K562 (cell line): Measurements from ENCODE around the gene C18orf63. TPM values are rescaled to one million over a fixed set of nuclear protein-coding genes. Genes with fewer than 3 reads are reported as not detected.

Source experiments
- ATAC-seq: fragments of 200-7000 bp; cut with Tn5 transposase; 3 replicates; pipeline ENCODE4 v1.9.1; 2020; ENCODE audit warnings: moderate library complexity
- BruUV-seq: library from RNA; stranded (reverse); fragments of 400-500 nt; replicated peaks from 2 replicates; lab custom pipeline; 2021; lab: Mats Ljungman, UMichigan
- CTCF ChIA-PET: fragments of 300-600 bp; formaldehyde crosslinking; extraction: SDS; loops from one replicate; lab custom pipeline; 2021; ENCODE audit warnings: low intra/inter-chr PET ratio; lab: Yijun Ruan, JAX
- POLR2A ChIA-PET: fragments of 300-600, 350-650 bp; sonication (Branson Sonifier 250); formaldehyde crosslinking; extraction: SDS; loops from one replicate; lab custom pipeline; 2021; ENCODE audit warnings: antibody characterized with exemption, inconsistent platforms; lab: Yijun Ruan, JAX
- DNase-seq, 4 experiments: peaks; one replicate each; pipeline versions ENCODE4 v3.0.0 to v3.0.0-alpha.2; 2011 to 2018; ENCODE audit warnings: low spot score in 3 of 4, mixed read lengths in 3 of 4; ENCODE audit errors: extremely low read depth in 1 of 4
- FAIRE-seq: peaks from 2 replicates; lab custom pipeline; 2011; peaks lifted over from hg19 to GRCh38; lab: Jason Lieb, UNC
- H2AFZ ChIP-seq: 2 replicates; pipeline ENCODE4 v1.6.0; 2011; ENCODE audit warnings: low read depth, low read length, control low read depth, inconsistent platforms
- H3K27ac ChIP-seq: fragments of 200-600 bp; 3 replicates; pipeline ENCODE4 v1.8.0; 2011; ENCODE audit warnings: low read depth, mild to moderate bottlenecking, control low read depth, inconsistent platforms, low read length, moderate library complexity, mixed read lengths; ENCODE audit errors: extremely low read depth
- H3K27me3 ChIP-seq, 2 experiments: fragments of 300-600 bp in 1 of 2; 2 replicates in 1 of 2; 3 replicates in 1 of 2; pipeline versions ENCODE4 v1.6.0 to v1.8.0; 2011; ENCODE audit warnings: inconsistent platforms in 2 of 2, low read length in 2 of 2, mild to moderate bottlenecking in 1 of 2, mixed read lengths in 1 of 2, moderate library complexity in 1 of 2; ENCODE audit not compliant: control insufficient read depth in 2 of 2, insufficient read depth in 2 of 2
- H3K36me3 ChIP-seq: fragments of 300-600 bp; 3 replicates; pipeline ENCODE4 v1.8.0; 2011; ENCODE audit warnings: mild to moderate bottlenecking, low read length, inconsistent platforms; ENCODE audit not compliant: control insufficient read depth, insufficient read depth
- H3K4me1 ChIP-seq, 2 experiments: fragments of 200-600 bp in 1 of 2; replicated peaks in 1 of 2; 2 replicates in 1 of 2; 3 replicates in 1 of 2; pipeline versions ENCODE4 v1.5.1 to v1.8.0; 2011; ENCODE audit warnings: inconsistent platforms in 2 of 2, low read length in 2 of 2, mild to moderate bottlenecking in 1 of 2, mixed read lengths in 1 of 2, moderate library complexity in 1 of 2; ENCODE audit not compliant: control insufficient read depth in 2 of 2, insufficient read depth in 2 of 2
- H3K4me2 ChIP-seq: 2 replicates; pipeline ENCODE4 v1.6.1; 2011; ENCODE audit warnings: low read length, control low read depth, inconsistent platforms, mixed read lengths; ENCODE audit not compliant: insufficient read depth
- H3K4me3 ChIP-seq: fragments of 200-600 bp; sonication (generic), shearing (Covaris generic); 2 replicates; pipeline ENCODE4 v1.5.1; 2016; ENCODE audit warnings: control low read depth, inconsistent platforms
- H3K79me2 ChIP-seq: fragments of 200-600 bp; 3 replicates; pipeline ENCODE4 v1.8.0; 2011; ENCODE audit warnings: low read length, inconsistent platforms; ENCODE audit not compliant: control insufficient read depth, insufficient read depth
- H3K9ac ChIP-seq, 2 experiments: 2 replicates each; pipeline versions ENCODE4 v1.6.0 to v1.6.1; 2011; ENCODE audit warnings: low read depth in 2 of 2, low read length in 2 of 2, control low read depth in 1 of 2, inconsistent platforms in 1 of 2, mild to moderate bottlenecking in 1 of 2, mixed read lengths in 1 of 2; ENCODE audit not compliant: insufficient read depth in 1 of 2
- H3K9me1 ChIP-seq: one replicate; pipeline ENCODE4 v1.6.0; 2011; ENCODE audit warnings: inconsistent platforms, mild to moderate bottlenecking, low read length, moderate library complexity; ENCODE audit not compliant: control insufficient read depth, insufficient read depth
- H3K9me3 ChIP-seq: replicated peaks from 2 replicates; pipeline ENCODE4 v1.5.1; 2011; ENCODE audit warnings: low read depth, low read length, inconsistent platforms; ENCODE audit not compliant: control insufficient read depth, insufficient read depth
- H4K20me1 ChIP-seq: replicated peaks from 2 replicates; pipeline ENCODE4 v1.6.1; 2011; ENCODE audit warnings: low read length, inconsistent platforms, mixed read lengths; ENCODE audit not compliant: control insufficient read depth, insufficient read depth
- CBFA2T3 ChIP-seq: fragments of 450-650 bp; IDR thresholded peaks from 2 replicates; pipeline ENCODE4 v1.6.1; 2017
- EP300 ChIP-seq: IDR thresholded peaks from 2 replicates; pipeline ENCODE4 v1.6.1; 2012; ENCODE audit warnings: low read length, improper control_type of control experiment
- EZH2 ChIP-seq: IDR thresholded peaks from 2 replicates; pipeline ENCODE4 v1.6.1; 2012; ENCODE audit warnings: low read depth, mild to moderate bottlenecking, inconsistent platforms, low read length, borderline replicate concordance
- MCM3 ChIP-seq: fragments of 450-650 bp; IDR thresholded peaks from 2 replicates; pipeline ENCODE4 v1.6.1; 2016
- ZNF395 ChIP-seq: fragments of 200-800 bp; sonication (Bioruptor generic); IDR thresholded peaks from 2 replicates; pipeline ENCODE4 v1.6.1; 2017; ENCODE audit warnings: missing genetic modification characterization, missing compliant biosample characterization
- WGBS: fragments of 100-300 bp; shearing (Covaris generic); methylation state at CpG from one replicate; pipeline ENCODE4 v1.1.6; 2016; ENCODE audit warnings: low coverage, mixed read lengths; ENCODE audit not compliant: insufficient coverage; ENCODE audit errors: missing lambda C conversion rate; 5-methylcytosine and 5-hydroxymethylcytosine counted together
- in situ Hi-C: fragments of 300-500 bp; cut with MboI; formaldehyde crosslinking; loops from 4 replicates; pipeline ENCODE4 v1.15.0; 2018; ENCODE audit warnings: inconsistent platforms, mixed read lengths
- intact Hi-C: fragments of 100-400 bp; cut with micrococcal nuclease; formaldehyde crosslinking; loops from 2 replicates; pipeline ENCODE4 v1.14.2; 2022
- polyA plus RNA-seq, 8 experiments: library from polyadenylated mRNA; depleted of rRNA in 4 of 8; stranded (reverse) in 5 of 8; unstranded in 3 of 8; fragments of >200 nt; fragmentation: Nextera tagmentation in 2 of 8; fragmentation: Illumina TruSeq in 1 of 8; extraction: Ambion mirVana in 2 of 8; extraction: Trizol in 1 of 8; gene quantifications; 2 replicates each; pipeline versions ENCODE4 v1.2.1 to v1.2.3, GENCODE V29; 2011 to 2014; ENCODE audit warnings: inconsistent platforms in 1 of 8, missing spikeins in 1 of 8
- total RNA-seq, 7 experiments: library from RNA; depleted of rRNA in 6 of 7; stranded (reverse); fragments of >200 nt in 6 of 7; fragmentation: Illumina TruSeq in 2 of 7; extraction: Trizol in 2 of 7; gene quantifications; 2 replicates each; pipeline versions ENCODE4 v1.2.1 to v1.2.3, GENCODE V29; 2011 to 2021; ENCODE audit warnings: low replicate concordance in 1 of 7
- TF ChIP-seq, protein P1 (sequence below): fragments of 250-450 bp; sonication (Bioruptor Pico); IDR thresholded peaks from 2 replicates; pipeline ENCODE4 v1.5.0; 2020; ENCODE audit warnings: mild to moderate bottlenecking
- TF ChIP-seq, protein P2 (sequence below), 2 experiments: fragments of 450-650 bp in 1 of 2; sonication (generic) in 1 of 2; formaldehyde crosslinking in 1 of 2; IDR thresholded peaks; 2 replicates each; pipeline versions ENCODE4 v1.7.1 to v1.9.0; 2016 to 2022; ENCODE audit warnings: inconsistent platforms in 1 of 2, mild to moderate bottlenecking in 1 of 2, missing genetic modification reagents in 1 of 2

The C18orf63 gene
- total and polyA plus RNA-seq, 9 of the 15 experiments (the other 6 are each of a cell fraction or from before 2014, with no cell fraction given): not detected

- Histone ChIP-seq H4K20me1 (no peaks in the 10 kb centered on the region), H3K9me1 (no peaks in the 10 kb centered on the region), H3K36me3 (no peaks in the 10 kb centered on the region), H3K9me3 (no peaks in the 10 kb centered on the region), H3K27ac (no peak overlapping the region), H2AFZ (0 out of 2 replicates have a peak overlapping the region, but pooled peaks have one; percentile 45), H3K27me3 (no peaks in the 10 kb centered on the region), H3K9ac (no peak overlapping the region), H3K4me2 (no peak overlapping the region), H3K4me1 (no peaks in the 10 kb centered on the region; a peak in 1 of 5 replicates), H3K79me2 (no peaks in the 10 kb centered on the region), H3K4me3 (no peak overlapping the region)
- intact Hi-C loops (no loop called here), in situ Hi-C loops (no loop called here)
- ATAC-seq (no peak), DNase-seq (no peak), FAIRE-seq (no peak)
- 22% methylated on average over 8 of the region's 12 CpGs for WGBS
- no TSS peak for BruUV-seq
- CTCF ChIA-PET: no interaction called here
- POLR2A ChIA-PET: no interaction called here
- TF ChIP-seq CBFA2T3: no peak
- TF ChIP-seq EZH2: no peak
- TF ChIP-seq, protein P1, sequence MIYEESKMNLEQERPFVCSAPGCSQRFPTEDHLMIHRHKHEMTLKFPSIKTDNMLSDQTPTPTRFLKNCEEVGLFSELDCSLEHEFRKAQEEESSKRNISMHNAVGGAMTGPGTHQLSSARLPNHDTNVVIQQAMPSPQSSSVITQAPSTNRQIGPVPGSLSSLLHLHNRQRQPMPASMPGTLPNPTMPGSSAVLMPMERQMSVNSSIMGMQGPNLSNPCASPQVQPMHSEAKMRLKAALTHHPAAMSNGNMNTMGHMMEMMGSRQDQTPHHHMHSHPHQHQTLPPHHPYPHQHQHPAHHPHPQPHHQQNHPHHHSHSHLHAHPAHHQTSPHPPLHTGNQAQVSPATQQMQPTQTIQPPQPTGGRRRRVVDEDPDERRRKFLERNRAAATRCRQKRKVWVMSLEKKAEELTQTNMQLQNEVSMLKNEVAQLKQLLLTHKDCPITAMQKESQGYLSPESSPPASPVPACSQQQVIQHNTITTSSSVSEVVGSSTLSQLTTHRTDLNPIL (CRISPR knock-in tag): no peak
- no peak for TF ChIP-seq ZNF395
- no peak for TF ChIP-seq MCM3
- TF ChIP-seq, protein P2, sequence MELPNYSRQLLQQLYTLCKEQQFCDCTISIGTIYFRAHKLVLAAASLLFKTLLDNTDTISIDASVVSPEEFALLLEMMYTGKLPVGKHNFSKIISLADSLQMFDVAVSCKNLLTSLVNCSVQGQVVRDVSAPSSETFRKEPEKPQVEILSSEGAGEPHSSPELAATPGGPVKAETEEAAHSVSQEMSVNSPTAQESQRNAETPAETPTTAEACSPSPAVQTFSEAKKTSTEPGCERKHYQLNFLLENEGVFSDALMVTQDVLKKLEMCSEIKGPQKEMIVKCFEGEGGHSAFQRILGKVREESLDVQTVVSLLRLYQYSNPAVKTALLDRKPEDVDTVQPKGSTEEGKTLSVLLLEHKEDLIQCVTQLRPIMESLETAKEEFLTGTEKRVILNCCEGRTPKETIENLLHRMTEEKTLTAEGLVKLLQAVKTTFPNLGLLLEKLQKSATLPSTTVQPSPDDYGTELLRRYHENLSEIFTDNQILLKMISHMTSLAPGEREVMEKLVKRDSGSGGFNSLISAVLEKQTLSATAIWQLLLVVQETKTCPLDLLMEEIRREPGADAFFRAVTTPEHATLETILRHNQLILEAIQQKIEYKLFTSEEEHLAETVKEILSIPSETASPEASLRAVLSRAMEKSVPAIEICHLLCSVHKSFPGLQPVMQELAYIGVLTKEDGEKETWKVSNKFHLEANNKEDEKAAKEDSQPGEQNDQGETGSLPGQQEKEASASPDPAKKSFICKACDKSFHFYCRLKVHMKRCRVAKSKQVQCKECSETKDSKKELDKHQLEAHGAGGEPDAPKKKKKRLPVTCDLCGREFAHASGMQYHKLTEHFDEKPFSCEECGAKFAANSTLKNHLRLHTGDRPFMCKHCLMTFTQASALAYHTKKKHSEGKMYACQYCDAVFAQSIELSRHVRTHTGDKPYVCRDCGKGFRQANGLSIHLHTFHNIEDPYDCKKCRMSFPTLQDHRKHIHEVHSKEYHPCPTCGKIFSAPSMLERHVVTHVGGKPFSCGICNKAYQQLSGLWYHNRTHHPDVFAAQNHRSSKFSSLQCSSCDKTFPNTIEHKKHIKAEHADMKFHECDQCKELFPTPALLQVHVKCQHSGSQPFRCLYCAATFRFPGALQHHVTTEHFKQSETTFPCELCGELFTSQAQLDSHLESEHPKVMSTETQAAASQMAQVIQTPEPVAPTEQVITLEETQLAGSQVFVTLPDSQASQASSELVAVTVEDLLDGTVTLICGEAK (IDR thresholded peaks at IDR 0.05): no peak
- TF ChIP-seq, protein P2 (CRISPR knock-in tag; IDR thresholded peaks at IDR 0.05): no peak
- no peak for TF ChIP-seq EP300
Measured at GRCh38 chr18:74281980-74282754, 33.5 kb upstream of the C18orf63 start.
